HepG2 (cell line): Measurements from ENCODE around the gene SCARB2. TPM values are rescaled to one million over a fixed set of nuclear protein-coding genes. Genes with fewer than 3 reads are reported as not detected.
A peak's percentile ranks its signal among the peaks of the same experiment; 100 is the strongest.

Experiments used
- BCL6 ChIP-seq: IDR thresholded peaks from 2 replicates; pipeline ENCODE4 v1.6.1; 2016; ENCODE audit warnings: missing genetic modification reagents, missing compliant biosample characterization
- CEBPG ChIP-seq: IDR thresholded peaks from 2 replicates; pipeline ENCODE4 v1.6.1; 2016
- ERF ChIP-seq: IDR thresholded peaks from 2 replicates; pipeline ENCODE4 v1.6.1; 2018; ENCODE audit warnings: missing biosample characterization, missing genetic modification reagents
- ETV5 ChIP-seq: IDR thresholded peaks from 2 replicates; pipeline ENCODE4 v1.6.1; 2018; ENCODE audit warnings: missing biosample characterization, missing genetic modification reagents, inconsistent platforms, borderline replicate concordance
- GABPB1 ChIP-seq: IDR thresholded peaks from 2 replicates; pipeline ENCODE4 v1.6.1; 2016; ENCODE audit warnings: mild to moderate bottlenecking, missing genetic modification reagents, moderate library complexity, missing compliant biosample characterization
- GFI1 ChIP-seq: sonication (generic); formaldehyde crosslinking; IDR thresholded peaks from 2 replicates; pipeline ENCODE4 v1.5.0; 2020; ENCODE audit warnings: missing genetic modification reagents, mild to moderate bottlenecking, borderline replicate concordance
- HNF4A ChIP-seq: sonication (generic); formaldehyde crosslinking; IDR thresholded peaks from 2 replicates; pipeline ENCODE4 v1.4.0; 2020; ENCODE audit warnings: missing genetic modification reagents
- KAT7 ChIP-seq: IDR thresholded peaks from 2 replicates; pipeline ENCODE4 v1.6.1; 2018; ENCODE audit warnings: borderline replicate concordance, missing compliant biosample characterization
- KAT8 ChIP-seq: IDR thresholded peaks from 2 replicates; pipeline ENCODE4 v1.6.1; 2016; ENCODE audit warnings: missing genetic modification reagents, missing compliant biosample characterization
- KLF11 ChIP-seq: IDR thresholded peaks from 2 replicates; pipeline ENCODE4 v1.6.1; 2016; ENCODE audit warnings: missing compliant biosample characterization
- MAF1 ChIP-seq: sonication (generic); formaldehyde crosslinking; IDR thresholded peaks from 2 replicates; pipeline ENCODE4 v1.5.0; 2020; ENCODE audit warnings: missing genetic modification reagents, borderline replicate concordance
- MEIS1 ChIP-seq: sonication (generic); formaldehyde crosslinking; IDR thresholded peaks from 2 replicates; pipeline ENCODE4 v1.9.0; 2021; ENCODE audit warnings: mild to moderate bottlenecking, missing genetic modification reagents, moderate library complexity, borderline replicate concordance
- MIXL1 ChIP-seq: IDR thresholded peaks from 2 replicates; pipeline ENCODE4 v1.6.1; 2016
- MTF1 ChIP-seq: sonication (generic); formaldehyde crosslinking; IDR thresholded peaks from 2 replicates; pipeline ENCODE4 v1.5.0; 2020; ENCODE audit warnings: missing genetic modification reagents
- NCOA2 ChIP-seq: sonication (generic); formaldehyde crosslinking; IDR thresholded peaks from 2 replicates; pipeline ENCODE4 v1.8.0; 2022; ENCODE audit warnings: inconsistent platforms
- NFIC ChIP-seq: IDR thresholded peaks from 2 replicates; pipeline ENCODE4 v1.6.1; 2012; ENCODE audit warnings: mild to moderate bottlenecking, low read length, inconsistent platforms
- NR2F1 ChIP-seq, 2 experiments: fragments of 450-650 bp in 1 of 2; formaldehyde crosslinking in 1 of 2; IDR thresholded peaks; 2 replicates each; pipeline versions ENCODE4 v1.5.0 to v1.6.1; 2016 to 2020; ENCODE audit warnings: mild to moderate bottlenecking in 1 of 2, missing compliant biosample characterization in 1 of 2, missing genetic modification reagents in 1 of 2, moderate library complexity in 1 of 2
- NR2F2 ChIP-seq: IDR thresholded peaks from 2 replicates; pipeline ENCODE4 v1.6.1; 2012; ENCODE audit warnings: low read depth, inconsistent platforms, borderline replicate concordance
- SMARCC2 ChIP-seq: fragments of 450-650 bp; IDR thresholded peaks from 2 replicates; pipeline ENCODE4 v1.6.1; 2017; ENCODE audit warnings: antibody characterized with exemption, mild to moderate bottlenecking
- SYNCRIP ChIP-seq: fragments of 200-400 bp; formaldehyde crosslinking; IDR thresholded peaks from 2 replicates; pipeline ENCODE4 v1.6.1; 2018; ENCODE audit warnings: mild to moderate bottlenecking, low read depth, low read length; ENCODE audit not compliant: insufficient read depth
- TARDBP ChIP-seq: sonication (generic); formaldehyde crosslinking; IDR thresholded peaks from 2 replicates; pipeline ENCODE4 v1.8.0; 2022; ENCODE audit warnings: mild to moderate bottlenecking, missing genetic modification reagents
- TOE1 ChIP-seq: sonication (generic); formaldehyde crosslinking; IDR thresholded peaks from 2 replicates; pipeline ENCODE4 v1.4.0; 2020; ENCODE audit warnings: mild to moderate bottlenecking, missing genetic modification reagents
- TRIM24 ChIP-seq: sonication (generic); formaldehyde crosslinking; IDR thresholded peaks from 2 replicates; pipeline ENCODE4 v1.8.0; 2022; ENCODE audit warnings: mild to moderate bottlenecking, missing genetic modification reagents
- YEATS2 ChIP-seq: sonication (generic); formaldehyde crosslinking; IDR thresholded peaks from 2 replicates; pipeline ENCODE4 v1.4.0; 2020; ENCODE audit warnings: missing genetic modification reagents, borderline replicate concordance
- ZBTB7B ChIP-seq: sonication (generic); formaldehyde crosslinking; IDR thresholded peaks from 2 replicates; pipeline ENCODE4 v1.4.0; 2020; ENCODE audit warnings: missing genetic modification reagents
- ZNF326 ChIP-seq: sonication (generic); formaldehyde crosslinking; IDR thresholded peaks from 2 replicates; pipeline ENCODE4 v1.4.0; 2020; ENCODE audit warnings: missing genetic modification reagents, borderline replicate concordance
- ZNF333 ChIP-seq: sonication (generic); formaldehyde crosslinking; IDR thresholded peaks from 2 replicates; pipeline ENCODE4 v1.4.0; 2020; ENCODE audit warnings: mild to moderate bottlenecking, missing genetic modification reagents, borderline replicate concordance
- polyA plus RNA-seq, 8 experiments: library from polyadenylated mRNA; depleted of rRNA in 3 of 8; stranded (reverse) in 7 of 8; unstranded in 1 of 8; fragments of >200 nt; fragmentation: Illumina TruSeq in 4 of 8; extraction: Trizol in 4 of 8; gene quantifications; 2 replicates each; pipeline versions ENCODE4 v1.2.1 to v1.2.3, GENCODE V29; 2011 to 2016; ENCODE audit warnings: low read depth in 4 of 8, missing spikeins in 1 of 8, mixed read lengths in 1 of 8; ENCODE audit not compliant: insufficient read depth in 1 of 8
- total RNA-seq, 5 experiments: library from RNA; depleted of rRNA; stranded (reverse); fragments of >200 nt; fragmentation: Illumina TruSeq; extraction: Trizol; gene quantifications; 2 replicates each; pipeline ENCODE4 v1.2.3, GENCODE V29; 2016; ENCODE audit warnings: low read depth in 1 of 5
- TF ChIP-seq, protein P1 (sequence below): sonication (generic); formaldehyde crosslinking; IDR thresholded peaks from 2 replicates; pipeline ENCODE4 v1.4.0; 2020; ENCODE audit warnings: missing genetic modification reagents, borderline replicate concordance
- TF ChIP-seq, protein P2 (sequence below): sonication (generic); formaldehyde crosslinking; IDR thresholded peaks from 2 replicates; pipeline ENCODE4 v1.4.0; 2020; ENCODE audit warnings: mild to moderate bottlenecking, missing genetic modification reagents

Gene SCARB2
- total and polyA plus RNA-seq, 2 of the 13 experiments (the other 11 are each of a cell fraction or from before 2014, with no cell fraction given): 40.6 to 43.4 TPM

DNA sequence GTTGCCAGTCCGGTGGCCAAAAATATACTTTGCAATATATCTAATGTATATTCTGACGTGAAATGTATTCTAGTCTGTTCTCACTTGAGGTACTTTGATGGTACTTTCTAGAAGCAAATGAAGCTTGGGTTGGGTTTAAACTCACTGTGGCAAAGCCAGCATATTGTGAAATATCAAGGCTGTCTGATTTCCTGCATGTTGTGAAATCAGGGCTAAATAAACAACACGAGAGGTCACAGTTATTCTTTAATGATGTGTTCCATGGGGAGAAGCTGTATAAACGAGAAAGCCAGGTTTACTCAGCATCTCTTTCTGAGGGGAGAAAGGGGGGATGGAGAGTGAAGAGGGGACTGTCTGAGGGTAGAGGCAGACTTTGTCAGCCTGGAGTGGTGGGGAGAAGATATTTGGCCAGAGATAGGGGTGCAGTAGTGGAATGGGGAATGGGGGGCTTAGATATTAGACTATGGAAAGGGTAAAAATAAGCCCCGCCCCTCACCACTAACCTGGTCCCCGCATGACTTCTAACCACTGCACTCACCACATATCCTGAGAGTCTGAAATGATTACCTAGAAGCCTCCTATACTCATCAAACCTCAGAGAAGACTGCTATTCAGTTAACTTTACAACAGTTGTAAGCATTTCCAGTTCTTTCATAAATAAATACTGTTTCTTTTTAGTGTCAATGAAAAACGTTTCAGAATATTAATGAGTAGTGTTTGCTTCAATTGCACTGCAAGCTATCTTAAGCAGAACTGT, 5.9 kb upstream of the SCARB2 start (continued):
- TF ChIP-seq, protein P1, sequence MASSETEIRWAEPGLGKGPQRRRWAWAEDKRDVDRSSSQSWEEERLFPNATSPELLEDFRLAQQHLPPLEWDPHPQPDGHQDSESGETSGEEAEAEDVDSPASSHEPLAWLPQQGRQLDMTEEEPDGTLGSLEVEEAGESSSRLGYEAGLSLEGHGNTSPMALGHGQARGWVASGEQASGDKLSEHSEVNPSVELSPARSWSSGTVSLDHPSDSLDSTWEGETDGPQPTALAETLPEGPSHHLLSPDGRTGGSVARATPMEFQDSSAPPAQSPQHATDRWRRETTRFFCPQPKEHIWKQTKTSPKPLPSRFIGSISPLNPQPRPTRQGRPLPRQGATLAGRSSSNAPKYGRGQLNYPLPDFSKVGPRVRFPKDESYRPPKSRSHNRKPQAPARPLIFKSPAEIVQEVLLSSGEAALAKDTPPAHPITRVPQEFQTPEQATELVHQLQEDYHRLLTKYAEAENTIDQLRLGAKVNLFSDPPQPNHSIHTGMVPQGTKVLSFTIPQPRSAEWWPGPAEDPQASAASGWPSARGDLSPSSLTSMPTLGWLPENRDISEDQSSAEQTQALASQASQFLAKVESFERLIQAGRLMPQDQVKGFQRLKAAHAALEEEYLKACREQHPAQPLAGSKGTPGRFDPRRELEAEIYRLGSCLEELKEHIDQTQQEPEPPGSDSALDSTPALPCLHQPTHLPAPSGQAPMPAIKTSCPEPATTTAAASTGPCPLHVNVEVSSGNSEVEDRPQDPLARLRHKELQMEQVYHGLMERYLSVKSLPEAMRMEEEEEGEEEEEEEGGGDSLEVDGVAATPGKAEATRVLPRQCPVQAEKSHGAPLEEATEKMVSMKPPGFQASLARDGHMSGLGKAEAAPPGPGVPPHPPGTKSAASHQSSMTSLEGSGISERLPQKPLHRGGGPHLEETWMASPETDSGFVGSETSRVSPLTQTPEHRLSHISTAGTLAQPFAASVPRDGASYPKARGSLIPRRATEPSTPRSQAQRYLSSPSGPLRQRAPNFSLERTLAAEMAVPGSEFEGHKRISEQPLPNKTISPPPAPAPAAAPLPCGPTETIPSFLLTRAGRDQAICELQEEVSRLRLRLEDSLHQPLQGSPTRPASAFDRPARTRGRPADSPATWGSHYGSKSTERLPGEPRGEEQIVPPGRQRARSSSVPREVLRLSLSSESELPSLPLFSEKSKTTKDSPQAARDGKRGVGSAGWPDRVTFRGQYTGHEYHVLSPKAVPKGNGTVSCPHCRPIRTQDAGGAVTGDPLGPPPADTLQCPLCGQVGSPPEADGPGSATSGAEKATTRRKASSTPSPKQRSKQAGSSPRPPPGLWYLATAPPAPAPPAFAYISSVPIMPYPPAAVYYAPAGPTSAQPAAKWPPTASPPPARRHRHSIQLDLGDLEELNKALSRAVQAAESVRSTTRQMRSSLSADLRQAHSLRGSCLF: no peak
- peak; percentile 82 for TF ChIP-seq NR2F2
- no peak for TF ChIP-seq ZNF326 (CRISPR knock-in tag)
- no peak for TF ChIP-seq MAF1 (CRISPR knock-in tag)
- TF ChIP-seq TRIM24 (CRISPR knock-in tag): peak; percentile 90
- no peak for TF ChIP-seq YEATS2
- TF ChIP-seq NFIC: peak; percentile 68
- TF ChIP-seq MIXL1: peak; percentile 50; the same call in 1 of the 2 replicates
- no peak for TF ChIP-seq SYNCRIP
- TF ChIP-seq TARDBP: peak; percentile 54; the same call in 1 of the 2 replicates
- TF ChIP-seq KAT7 (CRISPR knock-in tag): 0 out of 2 replicates have a peak, but pooled peaks have one; percentile 32
- no peak for TF ChIP-seq MEIS1 (CRISPR knock-in tag)
- no peak for TF ChIP-seq GABPB1 (CRISPR knock-in tag)
- peak; percentile 58; the same call in 1 of the 2 replicates for TF ChIP-seq KAT8 (CRISPR knock-in tag)
- no peak for TF ChIP-seq ZNF333 (CRISPR knock-in tag)
- TF ChIP-seq BCL6 (CRISPR knock-in tag): peak; percentile 74
- no peak for TF ChIP-seq SMARCC2
- peak; percentile 56 for TF ChIP-seq NCOA2
- TF ChIP-seq, protein P2, sequence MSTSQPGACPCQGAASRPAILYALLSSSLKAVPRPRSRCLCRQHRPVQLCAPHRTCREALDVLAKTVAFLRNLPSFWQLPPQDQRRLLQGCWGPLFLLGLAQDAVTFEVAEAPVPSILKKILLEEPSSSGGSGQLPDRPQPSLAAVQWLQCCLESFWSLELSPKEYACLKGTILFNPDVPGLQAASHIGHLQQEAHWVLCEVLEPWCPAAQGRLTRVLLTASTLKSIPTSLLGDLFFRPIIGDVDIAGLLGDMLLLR (CRISPR knock-in tag): no peak
- TF ChIP-seq ETV5 (CRISPR knock-in tag): peak; percentile 89
- TF ChIP-seq ZBTB7B: no peak
- no peak for TF ChIP-seq KLF11 (CRISPR knock-in tag)
- TF ChIP-seq HNF4A (CRISPR knock-in tag): peak; percentile 49; the same call in 1 of the 2 replicates
- no peak for TF ChIP-seq TOE1 (CRISPR knock-in tag)
- TF ChIP-seq NR2F1 (CRISPR knock-in tag; IDR thresholded peaks at IDR 0.05): peak; percentile 78 to 81
- peak; percentile 71 for TF ChIP-seq GFI1 (CRISPR knock-in tag)
- 0 out of 2 replicates have a peak, but pooled peaks have one; percentile 38 for TF ChIP-seq ERF (CRISPR knock-in tag)
- TF ChIP-seq CEBPG (CRISPR knock-in tag): peak; percentile 96
- no peak for TF ChIP-seq MTF1 (CRISPR knock-in tag)
